ENCODE data around the gene NEK4.

DNA sequence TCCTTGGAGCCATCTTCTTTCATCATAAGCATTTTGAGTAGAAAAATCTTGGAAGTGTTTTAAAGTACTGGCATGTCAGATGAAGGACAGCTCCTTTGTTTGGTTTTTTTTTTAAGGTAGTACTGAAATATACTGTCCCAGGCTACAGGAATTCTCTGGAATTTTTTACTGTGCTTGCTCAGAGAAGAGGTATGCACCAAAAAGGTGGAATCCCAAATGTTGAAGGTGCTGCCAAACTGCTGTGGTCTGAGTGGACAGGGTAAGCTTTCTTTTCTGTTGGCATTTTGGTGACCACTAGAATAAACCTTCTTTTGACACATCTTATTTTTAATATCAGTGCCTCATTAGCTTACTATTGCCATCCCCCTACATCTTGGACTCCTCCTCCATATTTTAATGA is 77.7 kb downstream of the NEK4 start:
- no peak for TF ChIP-seq EP300 (IDR thresholded peaks at IDR 0.05; ENCODE audit: borderline replicate concordance in 1 of 2, control insufficient read depth in 1 of 2, low read depth in 2 of 2, low read length in 2 of 2)
- TF ChIP-seq, protein P1, sequence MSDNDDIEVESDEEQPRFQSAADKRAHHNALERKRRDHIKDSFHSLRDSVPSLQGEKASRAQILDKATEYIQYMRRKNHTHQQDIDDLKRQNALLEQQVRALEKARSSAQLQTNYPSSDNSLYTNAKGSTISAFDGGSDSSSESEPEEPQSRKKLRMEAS (IDR thresholded peaks at IDR 0.05; ENCODE audit: low read depth, low read length) = no peak
- TF ChIP-seq, protein P2, sequence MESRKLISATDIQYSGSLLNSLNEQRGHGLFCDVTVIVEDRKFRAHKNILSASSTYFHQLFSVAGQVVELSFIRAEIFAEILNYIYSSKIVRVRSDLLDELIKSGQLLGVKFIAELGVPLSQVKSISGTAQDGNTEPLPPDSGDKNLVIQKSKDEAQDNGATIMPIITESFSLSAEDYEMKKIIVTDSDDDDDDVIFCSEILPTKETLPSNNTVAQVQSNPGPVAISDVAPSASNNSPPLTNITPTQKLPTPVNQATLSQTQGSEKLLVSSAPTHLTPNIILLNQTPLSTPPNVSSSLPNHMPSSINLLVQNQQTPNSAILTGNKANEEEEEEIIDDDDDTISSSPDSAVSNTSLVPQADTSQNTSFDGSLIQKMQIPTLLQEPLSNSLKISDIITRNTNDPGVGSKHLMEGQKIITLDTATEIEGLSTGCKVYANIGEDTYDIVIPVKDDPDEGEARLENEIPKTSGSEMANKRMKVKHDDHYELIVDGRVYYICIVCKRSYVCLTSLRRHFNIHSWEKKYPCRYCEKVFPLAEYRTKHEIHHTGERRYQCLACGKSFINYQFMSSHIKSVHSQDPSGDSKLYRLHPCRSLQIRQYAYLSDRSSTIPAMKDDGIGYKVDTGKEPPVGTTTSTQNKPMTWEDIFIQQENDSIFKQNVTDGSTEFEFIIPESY (IDR thresholded peaks at IDR 0.05) = no peak
- no peak for TF ChIP-seq POLR2A (IDR thresholded peaks at IDR 0.05; ENCODE audit: low read depth, low read length)
- TF ChIP-seq HCFC1 (IDR thresholded peaks at IDR 0.05; ENCODE audit: low read length) = no peak

Measured in GM12878 (cell line).